GM18498 (cell line): Measurements from ENCODE around the gene ELN.
"Not testable (repeated sequence)": the region's sequence is repeated elsewhere in the genome, so short reads cannot be mapped to it uniquely, and the experiment has no call there.

ENCODE experiments used
- ATAC-seq: cut with Tn5 transposase; IDR thresholded peaks from one replicate; pipeline ENCODE4 v1.9.1; 2021; ENCODE audit warnings: mild to moderate bottlenecking, moderate library complexity; ENCODE audit not compliant: unreplicated experiment

Gene ELN

DNA sequence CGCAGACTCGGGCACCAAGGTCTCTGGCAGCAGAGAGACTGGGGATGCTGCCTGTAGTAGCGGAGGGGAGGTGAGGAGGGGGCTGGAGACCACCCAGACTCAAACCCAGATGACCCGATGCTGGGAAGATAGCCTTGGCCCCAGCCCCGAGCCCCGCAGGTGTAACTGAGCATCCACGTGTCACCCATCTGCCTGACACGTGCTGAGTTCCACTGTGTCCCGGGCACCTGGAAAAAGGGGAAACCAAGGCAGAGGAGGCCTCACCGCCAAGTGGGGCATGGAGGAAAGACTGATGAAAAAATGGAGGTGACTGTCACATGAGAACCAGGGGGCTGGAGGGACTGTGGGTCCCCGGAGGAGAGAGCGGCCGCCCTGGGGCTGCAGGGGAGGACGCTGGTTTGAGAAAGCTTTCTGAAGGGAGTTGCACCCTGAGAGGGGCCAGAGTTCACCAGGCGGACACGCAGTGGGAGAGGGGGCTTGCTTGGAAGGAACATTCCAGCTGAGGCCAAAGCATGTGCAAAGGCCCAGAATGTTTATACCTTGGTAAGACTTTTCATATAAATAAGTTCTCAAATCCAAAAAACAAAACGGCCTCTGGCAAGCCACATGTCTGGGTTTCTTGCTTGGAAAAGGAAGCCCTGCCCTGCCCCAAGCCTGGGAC, 27.4 kb upstream of the ELN start:
- no peak for ATAC-seq

GRCh38 chr7:74001150-74001494, 26.9 kb upstream of the ELN start:
- ATAC-seq, result no peak

DNA sequence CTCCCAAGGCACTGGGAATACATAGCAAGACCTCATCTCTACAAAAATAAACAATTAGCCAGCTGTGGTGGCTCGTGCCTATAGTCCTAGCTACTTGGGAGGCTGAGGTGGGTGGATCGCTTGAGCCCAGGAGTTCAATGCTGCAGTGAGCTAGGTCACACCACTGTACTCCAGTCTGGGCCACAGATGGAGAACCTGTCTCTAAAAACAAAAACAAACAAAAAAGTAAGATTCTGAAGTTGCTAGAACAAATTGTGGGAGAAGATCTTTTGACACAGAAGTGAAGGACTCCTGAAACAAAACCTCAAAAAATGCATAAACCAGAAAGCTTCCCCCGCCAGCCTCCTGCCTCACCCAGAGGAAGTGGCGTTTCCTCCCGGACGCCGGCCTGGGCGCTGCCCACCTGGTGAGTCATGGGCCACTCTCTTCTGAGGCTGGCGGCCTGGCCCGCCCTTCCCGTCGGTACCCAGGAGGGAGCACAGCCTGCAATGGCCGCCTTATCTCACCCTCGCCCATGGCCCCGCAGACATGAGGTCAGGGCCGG, 25.4 kb upstream of the ELN start:
- no peak for ATAC-seq

- ATAC-seq, result no peak
Measured at GRCh38 chr7:74003621-74004020, 24.4 kb upstream of the ELN start.

DNA sequence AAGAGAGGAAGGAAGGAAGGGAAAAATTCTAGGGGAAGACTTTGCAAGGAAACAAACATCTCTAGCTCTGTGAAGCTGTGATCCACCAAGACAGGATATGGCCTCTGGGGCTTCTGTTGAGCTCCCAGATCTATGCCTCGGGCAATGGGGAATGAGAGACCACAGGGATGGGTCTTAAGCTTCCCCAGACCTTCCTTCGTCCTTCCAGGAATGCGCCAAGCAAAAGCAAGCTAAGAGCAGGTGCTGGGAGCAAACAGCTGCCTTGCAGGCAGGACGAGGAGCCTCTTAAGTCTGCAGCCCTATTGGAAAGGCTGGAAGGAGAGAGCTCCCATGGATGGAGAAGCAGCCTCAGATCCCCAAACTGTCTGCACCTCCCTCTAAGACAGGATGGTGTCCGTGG, 21.9 kb upstream of the ELN start:
- no peak for ATAC-seq

DNA sequence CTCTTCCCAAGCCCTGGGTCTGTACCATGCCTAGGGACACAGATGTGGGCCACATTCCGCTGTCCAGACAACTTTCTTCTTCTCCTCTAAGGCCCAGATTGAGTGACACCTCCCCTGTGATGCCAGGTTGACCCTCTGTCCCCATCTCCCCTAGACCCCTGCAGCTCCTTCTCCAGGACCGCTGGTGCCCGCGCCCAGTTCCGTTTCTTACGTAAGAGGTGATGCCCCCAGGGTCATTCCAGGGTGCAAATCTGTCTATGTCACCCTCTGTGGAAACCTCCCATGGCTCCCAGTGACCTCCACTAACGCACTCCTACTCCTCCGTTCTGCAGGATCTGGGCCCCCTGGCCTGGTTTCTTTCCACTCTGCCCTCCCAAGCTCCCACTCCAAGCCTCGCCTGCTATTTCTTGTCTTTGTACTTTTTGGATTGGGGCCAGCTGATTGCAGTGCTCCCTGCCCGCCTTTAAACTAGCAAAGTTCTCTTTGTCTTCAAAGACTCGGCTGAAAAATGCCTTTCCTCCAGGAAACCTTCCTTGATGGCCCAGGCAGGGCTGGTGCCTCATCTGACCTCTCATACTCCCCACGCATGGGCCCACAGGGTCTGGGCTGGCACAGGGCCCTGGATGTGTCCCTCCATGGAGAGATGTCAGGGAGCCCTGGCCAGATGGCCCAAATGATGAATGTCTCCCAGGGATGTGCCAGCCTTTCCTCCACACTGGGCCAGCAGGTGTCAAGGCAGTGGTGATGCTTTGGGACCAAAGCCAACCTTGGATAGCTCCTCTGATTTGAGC, 21.3 kb upstream of the ELN start:
- ATAC-seq, result no peak

GRCh38 chr7:74007242-74007567, 20.8 kb upstream of the ELN start:
- ATAC-seq, result no peak

DNA sequence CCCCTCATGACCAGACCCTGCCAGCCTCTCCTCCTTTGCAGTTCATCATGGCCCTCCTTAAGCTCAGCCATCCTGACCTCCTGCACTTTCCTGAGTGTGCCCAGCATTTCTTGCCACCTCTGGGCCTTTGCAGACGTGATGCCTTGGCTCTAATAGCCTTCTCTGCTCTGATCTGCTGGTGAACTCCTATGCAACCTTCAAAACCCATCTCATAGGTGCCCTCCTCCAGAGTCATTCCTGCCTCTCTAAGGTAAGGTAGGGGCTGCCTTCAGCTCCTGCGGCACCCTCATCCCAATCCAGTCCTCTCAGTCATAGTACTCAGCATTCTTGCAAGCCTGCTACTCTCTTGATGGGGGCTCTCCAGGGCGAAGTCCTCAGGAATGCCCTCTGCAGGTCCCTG, 19.3 kb upstream of the ELN start:
- ATAC-seq, result no peak

GRCh38 chr7:74009719-74010118, 18.3 kb upstream of the ELN start:
- ATAC-seq, result no peak

DNA sequence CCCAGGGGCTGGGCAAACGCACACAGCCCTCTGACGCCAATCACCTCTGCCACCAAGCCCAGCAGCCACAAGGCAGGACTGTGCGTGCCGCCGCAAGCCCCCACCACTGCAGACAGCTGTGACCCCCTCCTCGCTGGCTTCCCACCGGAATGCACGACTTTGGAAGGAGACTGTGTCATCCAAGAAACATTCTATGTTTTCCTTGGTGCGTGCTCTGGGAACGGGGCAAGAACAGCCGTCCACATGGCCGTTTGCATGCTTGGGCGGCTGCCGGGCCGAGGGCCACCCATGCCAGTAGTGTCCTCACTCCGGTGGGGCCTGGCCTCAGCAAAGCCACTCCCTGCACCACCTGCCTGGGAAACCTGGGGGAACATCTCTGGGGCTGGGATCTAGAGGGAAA, 17.6 kb upstream of the ELN start:
- no peak for ATAC-seq

- not testable (repeated sequence) for ATAC-seq
Measured at GRCh38 chr7:74011421-74011820, 16.6 kb upstream of the ELN start.

DNA sequence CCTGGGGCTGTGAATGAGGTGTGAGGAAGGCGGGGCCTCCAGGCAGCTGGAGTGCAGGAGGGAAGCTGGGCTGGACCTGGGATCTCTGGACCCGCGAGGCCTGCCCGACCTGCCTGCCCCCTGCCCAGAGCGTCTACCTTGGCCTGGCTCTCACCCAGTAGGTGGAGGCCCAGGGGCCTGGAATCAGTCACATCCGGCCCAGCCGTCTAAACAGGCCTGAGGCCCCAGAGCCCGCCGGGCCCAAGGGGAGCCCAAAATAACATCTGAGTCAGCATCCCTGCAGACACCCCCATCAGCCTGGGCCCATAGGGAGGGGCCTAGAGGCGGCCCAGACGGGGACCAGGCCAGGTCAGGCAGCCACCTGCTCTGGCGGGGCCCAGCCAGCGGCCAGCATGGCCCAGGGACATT, 15.1 kb upstream of the ELN start:
- ATAC-seq, result peak; percentile 92

- no peak for ATAC-seq
Measured at GRCh38 chr7:74013539-74014272, 14.3 kb upstream of the ELN start.

GRCh38 chr7:74014931-74015330, 13.0 kb upstream of the ELN start:
- no peak for ATAC-seq

DNA sequence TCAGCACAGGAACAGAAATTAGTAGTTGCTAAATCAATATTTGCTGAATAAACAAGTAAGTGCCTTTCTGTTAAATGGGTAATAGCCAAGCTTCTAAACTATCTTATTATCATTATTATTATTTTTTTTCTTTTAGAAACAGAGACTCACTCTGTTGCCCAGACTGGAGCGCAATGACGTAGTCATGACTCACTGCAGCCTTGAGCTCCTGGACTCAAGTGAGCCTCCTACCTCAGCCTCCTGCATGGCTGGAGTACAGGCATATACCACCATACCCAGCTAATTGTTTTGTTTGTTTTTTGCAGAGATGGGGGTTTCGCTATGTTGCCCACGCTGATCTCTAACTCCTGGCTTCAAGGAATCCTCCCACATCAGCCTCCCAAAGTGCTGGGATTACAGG, 12.3 kb upstream of the ELN start:
- no peak for ATAC-seq

DNA sequence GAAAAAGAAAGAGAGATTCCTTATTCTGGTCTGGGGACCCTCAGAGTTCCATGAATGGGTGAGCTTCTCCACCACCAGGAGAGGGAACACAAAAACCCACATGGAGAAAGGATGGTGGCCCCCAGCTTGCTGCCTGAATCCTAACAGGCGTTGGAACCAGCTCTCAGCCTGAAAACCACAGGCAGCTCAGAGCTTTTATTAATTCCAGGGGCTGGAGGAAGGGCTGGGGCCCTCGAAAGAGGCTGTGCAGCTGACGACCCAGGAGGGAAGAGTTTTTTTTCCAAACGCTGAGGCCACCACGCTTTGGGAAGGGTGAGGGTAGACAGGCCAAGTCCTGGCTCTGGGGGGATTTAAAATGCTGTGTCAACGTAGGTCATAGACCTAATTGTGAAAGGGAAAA, 10.8 kb upstream of the ELN start:
- ATAC-seq, result no peak

GRCh38 chr7:74018246-74018895, 9.6 kb upstream of the ELN start:
- ATAC-seq, result no peak

- no peak for ATAC-seq
Measured at GRCh38 chr7:74019149-74019548, 8.8 kb upstream of the ELN start.

- ATAC-seq, result no peak
Measured at GRCh38 chr7:74020390-74020789, 7.6 kb upstream of the ELN start.

DNA sequence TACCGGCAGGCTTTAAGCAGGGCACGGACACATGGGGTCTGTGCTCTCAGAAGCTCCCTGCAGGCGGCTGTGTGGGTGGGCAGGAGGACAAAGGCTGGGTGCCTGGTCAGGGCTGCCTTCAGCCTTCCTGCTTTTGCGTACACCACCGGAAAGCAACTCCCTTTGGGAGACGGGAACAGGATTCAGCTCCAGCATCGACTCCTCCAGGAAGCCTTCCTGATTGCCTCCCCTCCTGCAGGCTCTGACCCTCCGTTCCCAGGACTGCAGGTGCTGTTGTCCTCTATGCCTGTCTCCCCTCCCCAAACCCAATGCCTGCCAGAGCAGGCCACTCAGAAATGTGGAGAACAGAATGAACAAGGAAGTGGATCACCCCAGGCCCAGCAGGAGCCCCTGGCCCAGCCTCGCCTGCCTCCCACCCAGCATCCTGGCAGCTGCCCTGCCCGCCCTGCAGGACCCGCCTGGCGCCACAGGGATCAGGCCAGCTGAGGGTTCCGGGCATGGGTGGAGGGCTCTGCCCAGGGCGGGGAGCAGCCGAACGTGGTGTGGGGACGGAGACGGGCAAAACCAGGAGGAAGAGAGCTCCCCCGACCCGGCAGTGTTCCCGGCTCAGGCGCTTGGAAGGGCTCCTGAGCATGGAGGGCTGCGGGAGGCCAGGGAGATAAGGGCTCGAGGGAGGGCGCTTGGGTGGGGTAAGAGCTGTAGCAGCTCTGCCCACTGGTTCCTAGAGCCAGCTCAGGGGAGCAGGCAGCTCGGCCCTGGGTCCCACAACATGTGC, 6.2 kb upstream of the ELN start:
- ATAC-seq, result no peak

- no peak for ATAC-seq
Measured at GRCh38 chr7:74022507-74022906, 5.5 kb upstream of the ELN start.
